ENCODE data around the gene ZNF398.
A peak's percentile ranks its signal among the peaks of the same experiment; 100 is the strongest.

ZNF398 gene

GRCh38 chr7:149196151-149196704 is 49.0 kb downstream of the ZNF398 start:
- no peak for DNase-seq (ENCODE audit: low read depth, low spot score)

GRCh38 chr7:149196705-149197171 is 49.5 kb downstream of the ZNF398 start:
- DNase-seq (ENCODE audit: low read depth, low spot score), result no peak

- no peak for DNase-seq (ENCODE audit: low read depth, low spot score)
Measured at GRCh38 chr7:149197675-149198074, 50.4 kb downstream of the ZNF398 start.

- no peak for DNase-seq (ENCODE audit: low read depth, low spot score)
Measured at GRCh38 chr7:149198161-149198816, 51.0 kb downstream of the ZNF398 start.

- DNase-seq (ENCODE audit: low read depth, low spot score), result no peak
Measured at GRCh38 chr7:149199234-149199995, 52.2 kb downstream of the ZNF398 start.

- DNase-seq (ENCODE audit: low read depth, low spot score), result no peak
Measured at GRCh38 chr7:149202831-149203231, 55.6 kb downstream of the ZNF398 start.

- DNase-seq (ENCODE audit: low read depth, low spot score), result no peak
Measured at GRCh38 chr7:149205690-149206381, 58.6 kb downstream of the ZNF398 start.

- no peak for DNase-seq (ENCODE audit: low read depth, low spot score)
Measured at GRCh38 chr7:149207324-149208035, 60.2 kb downstream of the ZNF398 start.

- peak; percentile 10 for DNase-seq (ENCODE audit: low read depth, low spot score)
Measured at GRCh38 chr7:149209518-149210269, 62.4 kb downstream of the ZNF398 start.

GRCh38 chr7:149210551-149210950 is 63.3 kb downstream of the ZNF398 start:
- no peak for DNase-seq (ENCODE audit: low read depth, low spot score)

GRCh38 chr7:149214020-149214720 is 66.9 kb downstream of the ZNF398 start:
- no peak for DNase-seq (ENCODE audit: low read depth, low spot score)

- DNase-seq (ENCODE audit: low read depth, low spot score), result no peak
Measured at GRCh38 chr7:149216402-149216801, 69.1 kb downstream of the ZNF398 start.

- DNase-seq (ENCODE audit: low read depth, low spot score), result no peak
Measured at GRCh38 chr7:149217570-149217969, 70.3 kb downstream of the ZNF398 start.

GRCh38 chr7:149218469-149219420 is 71.5 kb downstream of the ZNF398 start:
- no peak for DNase-seq (ENCODE audit: low read depth, low spot score)

- no peak for DNase-seq (ENCODE audit: low read depth, low spot score)
Measured at GRCh38 chr7:149220534-149220933, 73.3 kb downstream of the ZNF398 start.

GRCh38 chr7:149223176-149223575 is 75.9 kb downstream of the ZNF398 start:
- DNase-seq (ENCODE audit: low read depth, low spot score), result no peak

GRCh38 chr7:149223761-149224160 is 76.5 kb downstream of the ZNF398 start:
- no peak for DNase-seq (ENCODE audit: low read depth, low spot score)

- DNase-seq (ENCODE audit: low read depth, low spot score), result no peak
Measured at GRCh38 chr7:149224352-149224751, 77.1 kb downstream of the ZNF398 start.

GRCh38 chr7:149225106-149225505 is 77.9 kb downstream of the ZNF398 start:
- no peak for DNase-seq (ENCODE audit: low read depth, low spot score)

Measured in smooth muscle cell of the brain vasculature (primary cell).